Neural cell (in vitro differentiated cells): ENCODE results near the gene COX4I1. TPM values are rescaled to one million over a fixed set of nuclear protein-coding genes. Genes with fewer than 3 reads are reported as not detected.

Source experiments
- H2AFZ ChIP-seq: fragments of 200-600, 300-800 bp; sonication (generic), shearing (Covaris generic); 2 replicates; pipeline ENCODE4 v1.6.0; 2014; ENCODE audit warnings: low read depth, mild to moderate bottlenecking, antibody characterized with exemption, low read length, moderate library complexity
- H3F3A ChIP-seq: fragments of 200-600 bp; shearing (Covaris generic); 2 replicates; pipeline ENCODE4 v1.6.1; 2016; ENCODE audit warnings: mild to moderate bottlenecking, moderate library complexity, mixed read lengths, antibody characterized with exemption, low read length; ENCODE audit not compliant: insufficient read depth, poor library complexity, severe bottlenecking
- H3K27ac ChIP-seq: fragments of 200-600, 300-800 bp; sonication (generic), shearing (Covaris generic); 2 replicates; pipeline ENCODE4 v1.5.1; 2014; ENCODE audit warnings: mild to moderate bottlenecking, low read length, moderate library complexity
- H3K27me3 ChIP-seq: fragments of 300-800, 200-600 bp; sonication (generic), shearing (Covaris generic); 2 replicates; pipeline ENCODE4 v1.6.0; 2014; ENCODE audit warnings: mild to moderate bottlenecking, low read depth, low read length, moderate library complexity; ENCODE audit not compliant: insufficient read depth
- H3K36me3 ChIP-seq: fragments of 300-800, 200-600 bp; sonication (generic), shearing (Covaris generic); 2 replicates; pipeline ENCODE4 v1.5.1; 2014; ENCODE audit warnings: mild to moderate bottlenecking, antibody characterized with exemption, low read length, moderate library complexity; ENCODE audit not compliant: insufficient read depth
- H3K4me2 ChIP-seq: fragments of 300-800, 200-600 bp; sonication (generic), shearing (Covaris generic); 2 replicates; pipeline ENCODE4 v1.6.0; 2014; ENCODE audit warnings: mild to moderate bottlenecking, low read length
- H3K4me3 ChIP-seq: fragments of 300-800, 200-600 bp; sonication (generic), shearing (Covaris generic); 2 replicates; pipeline ENCODE4 v1.5.1; 2014; ENCODE audit warnings: mild to moderate bottlenecking, low read length, moderate library complexity
- H3K79me2 ChIP-seq: fragments of 200-600 bp; shearing (Covaris generic); replicated peaks from 2 replicates; pipeline ENCODE4 v1.6.0; 2014; ENCODE audit warnings: mild to moderate bottlenecking, low read length, moderate library complexity; ENCODE audit not compliant: insufficient read depth
- H3K9ac ChIP-seq: fragments of 300-800, 200-600 bp; sonication (generic), shearing (Covaris generic); 2 replicates; pipeline ENCODE4 v1.6.1; 2016; ENCODE audit warnings: mild to moderate bottlenecking, low read length, mixed read lengths
- H3K9me2 ChIP-seq: fragments of 200-600 bp; shearing (Covaris generic); 2 replicates; pipeline ENCODE4 v1.6.1; 2016; ENCODE audit warnings: mild to moderate bottlenecking, low read length, mixed read lengths; ENCODE audit not compliant: insufficient read depth
- H3K9me3 ChIP-seq: fragments of 200-600, 300-800 bp; sonication (generic), shearing (Covaris generic); 2 replicates; pipeline ENCODE4 v1.6.1; 2016; ENCODE audit warnings: mild to moderate bottlenecking, mixed run types, low read length, moderate library complexity, mixed read lengths
- H4K20me1 ChIP-seq: fragments of 200-600 bp; shearing (Covaris generic); 2 replicates; pipeline ENCODE4 v1.6.1; 2016; ENCODE audit warnings: mild to moderate bottlenecking, mixed run types; ENCODE audit not compliant: insufficient read depth
- EP300 ChIP-seq: fragments of 450-650 bp; conservative IDR thresholded peaks from 2 replicates; pipeline ENCODE4 v1.6.1; 2014; ENCODE audit warnings: antibody characterized with exemption, mild to moderate bottlenecking, moderate library complexity; ENCODE audit not compliant: poor library complexity, severe bottlenecking
- EZH2 ChIP-seq: fragments of 200-600, 300-800 bp; shearing (Covaris generic), sonication (generic); IDR thresholded peaks from 2 replicates; pipeline ENCODE4 v1.6.1; 2014; ENCODE audit warnings: antibody characterized with exemption, low read length, borderline replicate concordance, mild to moderate bottlenecking; ENCODE audit not compliant: insufficient read depth, poor library complexity, severe bottlenecking
- MXI1 ChIP-seq: fragments of 450-650 bp; conservative IDR thresholded peaks from 2 replicates; pipeline ENCODE4 v1.6.1; 2014; ENCODE audit warnings: antibody characterized with exemption, mild to moderate bottlenecking; ENCODE audit not compliant: poor library complexity, severe bottlenecking
- POLR2AphosphoS5 ChIP-seq: IDR thresholded peaks from 2 replicates; pipeline ENCODE4 v1.6.1; 2012
- RAD21 ChIP-seq: fragments of 450-650 bp; conservative IDR thresholded peaks from 2 replicates; pipeline ENCODE4 v1.6.1; 2014; ENCODE audit warnings: antibody characterized with exemption, mild to moderate bottlenecking, moderate library complexity
- SMC3 ChIP-seq: fragments of 450-650 bp; conservative IDR thresholded peaks from 2 replicates; pipeline ENCODE4 v1.6.1; 2014; ENCODE audit warnings: antibody characterized with exemption, mild to moderate bottlenecking, moderate library complexity; ENCODE audit not compliant: poor library complexity
- TAF1 ChIP-seq: IDR thresholded peaks from 2 replicates; pipeline ENCODE4 v1.6.1; 2012; ENCODE audit warnings: low read depth
- polyA plus RNA-seq: library from polyadenylated mRNA; depleted of rRNA; stranded (reverse); fragments of >200 nt; gene quantifications from 2 replicates; pipeline ENCODE4 v1.2.3, GENCODE V29; 2014
- TF ChIP-seq, protein P1 (sequence below): IDR thresholded peaks from 2 replicates; pipeline ENCODE4 v1.6.1; 2012; ENCODE audit warnings: borderline replicate concordance
- TF ChIP-seq, protein P2 (sequence below): fragments of 450-650 bp; IDR thresholded peaks from 2 replicates; pipeline ENCODE4 v1.5.1; 2014; ENCODE audit warnings: antibody characterized with exemption, mild to moderate bottlenecking, moderate library complexity; ENCODE audit not compliant: poor library complexity, severe bottlenecking

COX4I1 gene
- polyA plus RNA-seq, 1 donor from 2014 or later, result 709 TPM

DNA sequence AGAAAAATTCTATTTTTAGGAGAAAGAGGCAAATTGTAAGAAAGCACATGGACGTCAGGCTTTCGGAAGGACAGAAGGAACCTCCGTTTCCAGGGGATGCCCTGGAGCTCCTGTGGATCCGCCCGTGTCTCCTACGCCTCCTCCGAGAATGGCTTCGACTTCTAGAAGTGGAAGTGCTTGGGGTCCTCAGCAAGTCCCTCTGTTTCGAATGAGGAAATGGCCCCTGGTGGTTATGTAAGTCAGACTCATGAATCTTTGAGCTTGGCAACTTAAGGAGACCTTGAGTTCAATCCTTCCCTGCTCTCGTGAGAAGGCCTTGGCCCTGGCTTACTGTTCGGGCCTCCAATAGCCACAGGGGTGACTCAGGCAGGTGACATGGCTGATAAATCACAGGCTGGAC lies 38.9 kb downstream of the COX4I1 start:
- H3K4me3 ChIP-seq, result no peak overlapping the region
- H3K27me3 ChIP-seq, result no peaks in the 10 kb centered on the region
- no peak overlapping the region for H3K27ac ChIP-seq
- no peaks in the 10 kb centered on the region for H3K79me2 ChIP-seq
- H3K4me2 ChIP-seq, result no peak overlapping the region
- no peak overlapping the region for H2AFZ ChIP-seq
- no peak for TF ChIP-seq EZH2
- TF ChIP-seq, protein P1, sequence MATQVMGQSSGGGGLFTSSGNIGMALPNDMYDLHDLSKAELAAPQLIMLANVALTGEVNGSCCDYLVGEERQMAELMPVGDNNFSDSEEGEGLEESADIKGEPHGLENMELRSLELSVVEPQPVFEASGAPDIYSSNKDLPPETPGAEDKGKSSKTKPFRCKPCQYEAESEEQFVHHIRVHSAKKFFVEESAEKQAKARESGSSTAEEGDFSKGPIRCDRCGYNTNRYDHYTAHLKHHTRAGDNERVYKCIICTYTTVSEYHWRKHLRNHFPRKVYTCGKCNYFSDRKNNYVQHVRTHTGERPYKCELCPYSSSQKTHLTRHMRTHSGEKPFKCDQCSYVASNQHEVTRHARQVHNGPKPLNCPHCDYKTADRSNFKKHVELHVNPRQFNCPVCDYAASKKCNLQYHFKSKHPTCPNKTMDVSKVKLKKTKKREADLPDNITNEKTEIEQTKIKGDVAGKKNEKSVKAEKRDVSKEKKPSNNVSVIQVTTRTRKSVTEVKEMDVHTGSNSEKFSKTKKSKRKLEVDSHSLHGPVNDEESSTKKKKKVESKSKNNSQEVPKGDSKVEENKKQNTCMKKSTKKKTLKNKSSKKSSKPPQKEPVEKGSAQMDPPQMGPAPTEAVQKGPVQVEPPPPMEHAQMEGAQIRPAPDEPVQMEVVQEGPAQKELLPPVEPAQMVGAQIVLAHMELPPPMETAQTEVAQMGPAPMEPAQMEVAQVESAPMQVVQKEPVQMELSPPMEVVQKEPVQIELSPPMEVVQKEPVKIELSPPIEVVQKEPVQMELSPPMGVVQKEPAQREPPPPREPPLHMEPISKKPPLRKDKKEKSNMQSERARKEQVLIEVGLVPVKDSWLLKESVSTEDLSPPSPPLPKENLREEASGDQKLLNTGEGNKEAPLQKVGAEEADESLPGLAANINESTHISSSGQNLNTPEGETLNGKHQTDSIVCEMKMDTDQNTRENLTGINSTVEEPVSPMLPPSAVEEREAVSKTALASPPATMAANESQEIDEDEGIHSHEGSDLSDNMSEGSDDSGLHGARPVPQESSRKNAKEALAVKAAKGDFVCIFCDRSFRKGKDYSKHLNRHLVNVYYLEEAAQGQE, result no peak
- TF ChIP-seq, protein P2, sequence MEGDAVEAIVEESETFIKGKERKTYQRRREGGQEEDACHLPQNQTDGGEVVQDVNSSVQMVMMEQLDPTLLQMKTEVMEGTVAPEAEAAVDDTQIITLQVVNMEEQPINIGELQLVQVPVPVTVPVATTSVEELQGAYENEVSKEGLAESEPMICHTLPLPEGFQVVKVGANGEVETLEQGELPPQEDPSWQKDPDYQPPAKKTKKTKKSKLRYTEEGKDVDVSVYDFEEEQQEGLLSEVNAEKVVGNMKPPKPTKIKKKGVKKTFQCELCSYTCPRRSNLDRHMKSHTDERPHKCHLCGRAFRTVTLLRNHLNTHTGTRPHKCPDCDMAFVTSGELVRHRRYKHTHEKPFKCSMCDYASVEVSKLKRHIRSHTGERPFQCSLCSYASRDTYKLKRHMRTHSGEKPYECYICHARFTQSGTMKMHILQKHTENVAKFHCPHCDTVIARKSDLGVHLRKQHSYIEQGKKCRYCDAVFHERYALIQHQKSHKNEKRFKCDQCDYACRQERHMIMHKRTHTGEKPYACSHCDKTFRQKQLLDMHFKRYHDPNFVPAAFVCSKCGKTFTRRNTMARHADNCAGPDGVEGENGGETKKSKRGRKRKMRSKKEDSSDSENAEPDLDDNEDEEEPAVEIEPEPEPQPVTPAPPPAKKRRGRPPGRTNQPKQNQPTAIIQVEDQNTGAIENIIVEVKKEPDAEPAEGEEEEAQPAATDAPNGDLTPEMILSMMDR, result no peak
- TF ChIP-seq SMC3, result no peak
- TF ChIP-seq TAF1, result no peak
- H3K36me3 ChIP-seq, result no peaks in the 10 kb centered on the region
- no peaks in the 10 kb centered on the region for H3K9me2 ChIP-seq
- no peaks in the 10 kb centered on the region for H3K9me3 ChIP-seq
- no peak overlapping the region for H3K9ac ChIP-seq
- no peaks in the 10 kb centered on the region for H4K20me1 ChIP-seq
- H3F3A ChIP-seq, result no peaks in the 10 kb centered on the region

DNA sequence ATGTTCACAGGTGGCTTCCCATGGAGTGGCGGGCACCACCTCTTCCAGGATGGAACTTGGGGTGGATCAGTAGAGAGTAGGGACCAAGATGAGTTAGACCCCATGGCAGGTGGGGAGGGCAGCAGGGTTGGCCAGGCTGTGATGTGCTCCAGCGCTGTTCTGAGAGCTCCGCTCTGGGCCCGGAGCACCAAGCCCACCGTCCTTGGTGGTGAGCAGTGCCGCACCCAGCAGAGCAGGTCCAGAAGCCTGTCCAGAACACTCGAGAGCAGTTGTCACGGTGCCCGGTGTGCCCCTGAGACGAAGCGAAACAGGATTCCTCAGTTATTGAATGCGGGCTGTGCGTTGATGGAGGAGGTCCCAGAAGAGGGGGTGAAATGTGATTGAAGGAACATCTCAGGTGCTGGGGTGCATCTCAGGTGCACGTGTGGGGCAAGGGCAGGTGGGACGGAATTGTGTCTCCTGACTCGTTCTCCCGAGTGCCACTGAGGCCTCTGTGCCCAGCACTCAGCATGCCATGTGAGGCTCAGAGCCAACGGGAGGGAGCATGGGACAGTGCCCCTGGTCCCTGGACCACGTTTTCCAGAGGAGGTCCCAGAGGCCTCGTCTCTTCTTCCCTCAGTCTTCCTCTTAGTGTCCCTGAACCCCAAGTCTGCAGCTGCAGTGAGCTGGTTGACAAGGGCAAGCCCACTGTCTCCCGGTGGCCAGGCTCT lies 39.5 kb downstream of the COX4I1 start:
- no peaks in the 10 kb centered on the region for H3K27me3 ChIP-seq
- H3K36me3 ChIP-seq, result no peaks in the 10 kb centered on the region
- H3K9me2 ChIP-seq, result no peaks in the 10 kb centered on the region
- H3K27ac ChIP-seq, result no peak overlapping the region
- H3K79me2 ChIP-seq, result no peaks in the 10 kb centered on the region
- no peaks in the 10 kb centered on the region for H3K9me3 ChIP-seq
- no peaks in the 10 kb centered on the region for H3F3A ChIP-seq
- no peak overlapping the region for H2AFZ ChIP-seq
- H4K20me1 ChIP-seq, result no peaks in the 10 kb centered on the region
- TF ChIP-seq SMC3, result no peak
- TF ChIP-seq, protein P1, result no peak
- TF ChIP-seq RAD21, result no peak
- TF ChIP-seq, protein P2, result no peak
- no peak for TF ChIP-seq EZH2
- TF ChIP-seq TAF1, result no peak
- no peak for TF ChIP-seq POLR2AphosphoS5
- no peak for TF ChIP-seq EP300
- TF ChIP-seq MXI1, result no peak
- H3K9ac ChIP-seq, result no peak overlapping the region
- H3K4me2 ChIP-seq, result no peak overlapping the region
- no peak overlapping the region for H3K4me3 ChIP-seq
